ENCODE measurements around the gene CLEC18C. TPM values are rescaled to one million over a fixed set of nuclear protein-coding genes. Genes with fewer than 3 reads are reported as not detected.
"Not testable (repeated sequence)": the region's sequence is repeated elsewhere in the genome, so short reads cannot be mapped to it uniquely, and the experiment has no call there.

CLEC18C gene
- total RNA-seq, 4 donors from 2014 or later: 0.63 TPM; not detected in 3

GRCh38 chr16:70159355-70160348 lies 13.9 kb upstream of the CLEC18C start:
- no peak for TF ChIP-seq CTCF (IDR thresholded peaks at IDR 0.05)
- no peak for ATAC-seq (ENCODE audit: low FRiP score)
- DNase-seq (ENCODE audit: low spot score): no peak

GRCh38 chr16:70160388-70160787 lies 13.2 kb upstream of the CLEC18C start:
- no peak for TF ChIP-seq CTCF (IDR thresholded peaks at IDR 0.05)
- DNase-seq (ENCODE audit: low spot score) (no peak), ATAC-seq (ENCODE audit: low FRiP score) (no peak)

GRCh38 chr16:70160821-70161220 lies 12.8 kb upstream of the CLEC18C start:
- no peak for TF ChIP-seq CTCF (IDR thresholded peaks at IDR 0.05)
- no peak for DNase-seq (ENCODE audit: low spot score)
- no peak for ATAC-seq (ENCODE audit: low FRiP score)

- ATAC-seq (ENCODE audit: low FRiP score): no peak
- no peak for DNase-seq (ENCODE audit: low spot score)
- TF ChIP-seq CTCF (IDR thresholded peaks at IDR 0.05): no peak
These were observed 12.2 kb upstream of the CLEC18C start for GRCh38 chr16:70161350-70161749.

- DNase-seq (ENCODE audit: low spot score): no peak
- ATAC-seq (ENCODE audit: low FRiP score): no peak
- no peak for TF ChIP-seq CTCF (IDR thresholded peaks at IDR 0.05)
These were observed 11.5 kb upstream of the CLEC18C start for GRCh38 chr16:70162041-70162451.

GRCh38 chr16:70163596-70163995 lies 10.0 kb upstream of the CLEC18C start:
- TF ChIP-seq CTCF (IDR thresholded peaks at IDR 0.05): no peak
- no peak for ATAC-seq (ENCODE audit: low FRiP score)
- DNase-seq (ENCODE audit: low spot score): no peak

GRCh38 chr16:70166688-70167087 lies 6.9 kb upstream of the CLEC18C start:
- DNase-seq (ENCODE audit: low spot score); ATAC-seq (ENCODE audit: low FRiP score): not testable (repeated sequence)

- not testable (repeated sequence) for ATAC-seq (ENCODE audit: low FRiP score); DNase-seq (ENCODE audit: low spot score)
These were observed 329 bp downstream of the CLEC18C start for GRCh38 chr16:70173916-70174315.

GRCh38 chr16:70174387-70174932 lies 873 bp downstream of the CLEC18C start:
- ATAC-seq (ENCODE audit: low FRiP score): peak; percentile 16
- DNase-seq (ENCODE audit: low spot score): not testable (repeated sequence)

- DNase-seq (ENCODE audit: low spot score): not testable (repeated sequence)
- ATAC-seq (ENCODE audit: low FRiP score): peak; percentile 84
These were observed 14.4 kb downstream of the CLEC18C start for GRCh38 chr16:70187858-70188607.

- ATAC-seq (ENCODE audit: low FRiP score): peak; percentile 80
- not testable (repeated sequence) for DNase-seq (ENCODE audit: low spot score)
These were observed 15.0 kb downstream of the CLEC18C start for GRCh38 chr16:70188608-70188915.
